Endothelial cell (in vitro differentiated cells): Measurements from ENCODE around the gene INSIG1. TPM values are rescaled to one million over a fixed set of nuclear protein-coding genes. Genes with fewer than 3 reads are reported as not detected.

Experiments used
- DNase-seq: peaks from one replicate; pipeline ENCODE4 v3.0.0; 2021; ENCODE audit warnings: low spot score
- H3K27ac Mint-ChIP-seq: one replicate; pipeline ENCODE4 v1.8.0; 2021; ENCODE audit warnings: mixed read lengths, inconsistent platforms; ENCODE audit not compliant: unreplicated experiment
- H3K27me3 Mint-ChIP-seq: one replicate; pipeline ENCODE4 v1.8.0; 2021; ENCODE audit warnings: mild to moderate bottlenecking, moderate library complexity, mixed read lengths, inconsistent platforms; ENCODE audit not compliant: unreplicated experiment
- H3K36me3 Mint-ChIP-seq: one replicate; pipeline ENCODE4 v1.8.0; 2021; ENCODE audit warnings: mild to moderate bottlenecking, low read depth, mixed read lengths, inconsistent platforms; ENCODE audit not compliant: unreplicated experiment
- H3K4me1 Mint-ChIP-seq: one replicate; pipeline ENCODE4 v1.8.0; 2021; ENCODE audit warnings: mild to moderate bottlenecking, mixed read lengths, inconsistent platforms; ENCODE audit not compliant: unreplicated experiment
- H3K4me3 Mint-ChIP-seq: one replicate; pipeline ENCODE4 v1.8.0; 2021; ENCODE audit warnings: mild to moderate bottlenecking, mixed read lengths, inconsistent platforms; ENCODE audit not compliant: unreplicated experiment
- H3K9me3 Mint-ChIP-seq: one replicate; pipeline ENCODE4 v1.8.0; 2021; ENCODE audit warnings: mixed read lengths, inconsistent platforms; ENCODE audit not compliant: unreplicated experiment
- CTCF ChIP-seq: fragments of 200-600 bp; sonication (generic); IDR thresholded peaks from one replicate; pipeline ENCODE4 v1.5.0; 2021; ENCODE audit warnings: antibody characterized with exemption; ENCODE audit not compliant: unreplicated experiment
- total RNA-seq: library from RNA; stranded (reverse); fragmentation: NEBNext Ultra II Directional; extraction: Animal tissue kit (Norgen Biotek cat#: 25700); gene quantifications from one replicate; pipeline ENCODE4 v1.2.1, GENCODE V29; 2021; ENCODE audit not compliant: unreplicated experiment

INSIG1 gene
- total RNA-seq, 1 donor from 2014 or later = 53.1 TPM

DNA sequence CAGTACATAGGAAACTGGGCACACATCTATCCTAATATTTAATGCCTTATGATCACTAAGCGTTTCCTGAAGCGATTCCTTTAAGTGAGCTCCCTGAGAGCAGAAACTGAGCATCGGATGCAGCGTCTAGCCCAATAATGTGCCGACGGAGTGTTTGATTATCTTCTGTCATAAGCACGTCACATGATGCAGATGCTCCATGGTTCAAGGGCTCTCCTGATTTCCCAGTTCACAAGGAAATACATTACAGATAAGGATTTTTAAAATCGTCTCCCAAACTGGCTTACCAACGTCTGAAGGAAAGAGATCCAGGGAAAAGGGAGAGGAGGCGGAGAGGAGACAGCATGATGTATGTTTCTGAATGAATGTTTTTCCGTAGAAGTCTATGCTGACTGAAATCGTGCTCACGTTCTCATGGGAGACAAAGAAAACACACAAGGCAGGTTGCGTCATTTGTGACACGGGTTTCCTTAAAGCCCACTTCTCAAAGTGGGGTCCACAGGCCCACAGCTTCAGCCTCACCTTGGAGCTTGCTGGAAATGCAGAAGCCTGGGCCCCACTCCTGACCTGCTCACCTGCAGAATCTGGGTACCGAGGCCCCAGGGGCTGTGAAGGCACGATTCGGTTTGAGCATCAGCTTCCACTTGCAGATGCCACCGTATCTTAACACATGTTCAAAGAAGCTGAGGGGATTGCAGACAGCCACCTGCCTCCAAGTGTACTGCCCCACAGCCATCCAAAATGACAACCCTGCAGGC is 21.5 kb upstream of the INSIG1 start:
- H3K27me3 Mint-ChIP-seq = peaks cover 2% of the 10 kb centered on the region
- peaks cover 9% of the 10 kb centered on the region for H3K4me1 Mint-ChIP-seq
- no peak for DNase-seq
- no peak for TF ChIP-seq CTCF
- no peak overlapping the region for H3K27ac Mint-ChIP-seq
- no peaks in the 10 kb centered on the region for H3K9me3 Mint-ChIP-seq
- no peak overlapping the region for H3K4me3 Mint-ChIP-seq
- H3K36me3 Mint-ChIP-seq = no peaks in the 10 kb centered on the region

DNA sequence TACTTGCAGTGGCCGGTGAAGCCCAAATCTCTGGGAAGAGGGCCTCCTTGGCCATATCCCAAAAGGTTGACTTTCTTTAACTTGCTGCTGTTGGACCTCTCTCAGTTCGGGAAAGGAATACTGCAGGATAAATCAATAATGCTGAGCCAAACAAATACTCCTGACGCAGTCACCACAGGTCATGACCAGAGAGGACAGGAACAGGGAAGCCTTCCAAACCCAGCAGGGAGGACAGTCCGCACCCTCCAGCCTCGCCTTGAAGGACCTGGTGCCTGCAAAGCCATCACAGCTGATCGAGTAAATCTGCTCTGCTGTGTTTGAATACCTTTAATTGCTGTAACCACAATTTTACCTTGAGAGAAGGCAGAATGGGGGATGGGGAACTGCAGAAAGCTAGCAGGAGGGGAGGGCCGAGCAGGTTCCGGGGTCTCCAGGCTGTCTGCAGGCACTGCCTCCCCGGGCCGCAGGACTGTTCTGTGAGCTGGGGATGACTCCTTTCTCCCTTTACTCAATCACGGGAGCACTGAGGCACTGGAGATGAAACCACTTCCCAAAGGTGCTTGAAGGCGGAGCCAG is 20.8 kb upstream of the INSIG1 start:
- H3K9me3 Mint-ChIP-seq = no peaks in the 10 kb centered on the region
- no peak for DNase-seq
- H3K4me1 Mint-ChIP-seq = peaks cover 9% of the 10 kb centered on the region
- no peak overlapping the region for H3K4me3 Mint-ChIP-seq
- no peak for TF ChIP-seq CTCF
- no peaks in the 10 kb centered on the region for H3K36me3 Mint-ChIP-seq
- no peak overlapping the region for H3K27ac Mint-ChIP-seq
- H3K27me3 Mint-ChIP-seq = peaks cover 2% of the 10 kb centered on the region

DNA sequence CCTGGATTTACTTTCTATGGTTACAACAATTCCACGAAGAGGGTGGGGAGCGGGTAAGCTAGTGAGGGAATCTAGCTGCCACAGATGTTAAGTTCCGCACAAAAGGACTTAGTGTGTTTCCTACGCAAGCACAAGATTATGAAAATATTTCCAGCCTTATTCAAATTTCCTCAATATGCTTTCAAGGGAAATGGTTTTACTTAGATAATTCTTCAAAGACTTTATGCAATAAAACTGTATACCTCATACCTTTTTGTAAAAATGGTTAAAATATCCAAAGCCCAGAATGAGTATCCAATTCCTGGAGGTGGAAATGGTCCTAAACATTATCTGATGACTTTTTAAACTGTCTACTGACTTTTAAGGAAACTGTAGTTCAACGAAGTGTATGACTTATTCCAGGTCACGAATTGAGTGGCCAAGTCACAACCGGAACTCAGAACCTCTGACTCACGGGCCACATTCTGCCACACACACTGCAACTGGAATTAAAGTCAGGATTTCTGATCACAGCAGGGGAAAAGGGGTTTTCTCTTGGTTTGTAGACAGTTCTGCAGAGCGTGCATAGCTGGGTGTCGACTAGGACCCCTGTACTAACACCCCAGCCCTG is 20.2 kb upstream of the INSIG1 start:
- Mint-ChIP-seq H3K9me3 (no peaks in the 10 kb centered on the region), H3K36me3 (no peaks in the 10 kb centered on the region), H3K4me1 (peaks cover 9% of the 10 kb centered on the region), H3K4me3 (no peak overlapping the region), H3K27me3 (peaks cover 2% of the 10 kb centered on the region), H3K27ac (no peak overlapping the region)
- no peak for TF ChIP-seq CTCF
- no peak for DNase-seq

GRCh38 chr7:155278921-155279320 is 18.8 kb upstream of the INSIG1 start:
- H3K27me3 Mint-ChIP-seq = no peaks in the 10 kb centered on the region
- no peak overlapping the region for H3K4me3 Mint-ChIP-seq
- no peak for TF ChIP-seq CTCF
- no peak for DNase-seq
- H3K9me3 Mint-ChIP-seq = no peaks in the 10 kb centered on the region
- no peak overlapping the region for H3K27ac Mint-ChIP-seq
- peaks cover 9% of the 10 kb centered on the region for H3K4me1 Mint-ChIP-seq
- H3K36me3 Mint-ChIP-seq = no peaks in the 10 kb centered on the region
